Measurements from ENCODE around the gene RAB11FIP4.

The RAB11FIP4 gene

DNA sequence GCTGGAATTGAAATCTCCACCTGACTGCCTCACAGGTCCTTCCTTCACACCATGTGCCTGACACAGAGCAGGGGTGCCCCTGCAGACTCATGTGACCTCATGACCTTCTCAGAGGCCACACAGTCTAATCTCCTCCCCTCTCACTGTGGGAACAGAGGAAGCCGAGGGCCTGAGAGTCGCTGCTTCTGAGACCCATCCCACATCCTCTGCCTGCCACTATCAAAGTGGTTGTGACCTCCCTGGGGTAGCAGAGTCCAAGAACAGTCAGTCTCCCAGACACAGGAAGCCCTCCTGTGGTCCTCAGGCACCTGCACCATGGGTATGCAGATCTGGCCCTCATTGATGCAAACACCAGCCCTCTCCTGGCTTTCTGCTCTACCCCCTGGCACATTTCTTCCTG is 78.5 kb downstream of the RAB11FIP4 start:
- Histone ChIP-seq H4K20me1 (ENCODE audit: control insufficient read depth, insufficient read depth, low read depth, low read length) (no peaks in the 10 kb centered on the region), H3K36me3 (ENCODE audit: control insufficient read depth, low read length) (no peaks in the 10 kb centered on the region), H3K4me3 (ENCODE audit: low read length) (no peak overlapping the region), H3K27me3 (ENCODE audit: control insufficient read depth, low read length) (no peaks in the 10 kb centered on the region), H3K4me1 (ENCODE audit: control insufficient read depth, low read length) (no peaks in the 10 kb centered on the region), H3F3A (ENCODE audit: control insufficient read depth, insufficient read depth) (no peaks in the 10 kb centered on the region), H3K9me2 (replicated peaks; ENCODE audit: control insufficient read depth, low read length) (no peaks in the 10 kb centered on the region), H3K27ac (ENCODE audit: low read depth, low read length) (no peak overlapping the region), H3K79me2 (ENCODE audit: control insufficient read depth, low read length) (no peaks in the 10 kb centered on the region), H3K9me3 (ENCODE audit: control insufficient read depth, insufficient read depth, low read length) (no peaks in the 10 kb centered on the region), H3K4me2 (ENCODE audit: low read length) (no peak overlapping the region)
- TF ChIP-seq EZH2phosphoT487 (IDR thresholded peaks at IDR 0.05; ENCODE audit: borderline replicate concordance, low read length) (no peak), CTCF (IDR thresholded peaks at IDR 0.05; ENCODE audit: low read depth, low read length, poor library complexity, severe bottlenecking) (no peak)

- Histone ChIP-seq H3K4me2 (ENCODE audit: low read length) (no peak overlapping the region), H3K27me3 (ENCODE audit: control insufficient read depth, low read length) (no peaks in the 10 kb centered on the region), H3K27ac (ENCODE audit: low read depth, low read length) (no peak overlapping the region), H3K9me3 (ENCODE audit: control insufficient read depth, insufficient read depth, low read length) (no peaks in the 10 kb centered on the region), H3K9me2 (replicated peaks; ENCODE audit: control insufficient read depth, low read length) (no peaks in the 10 kb centered on the region), H3K4me3 (ENCODE audit: low read length) (no peak overlapping the region), H3F3A (ENCODE audit: control insufficient read depth, insufficient read depth) (no peaks in the 10 kb centered on the region), H4K20me1 (ENCODE audit: control insufficient read depth, insufficient read depth, low read depth, low read length) (no peaks in the 10 kb centered on the region), H3K79me2 (ENCODE audit: control insufficient read depth, low read length) (no peaks in the 10 kb centered on the region), H3K4me1 (ENCODE audit: control insufficient read depth, low read length) (no peaks in the 10 kb centered on the region), H3K36me3 (ENCODE audit: control insufficient read depth, low read length) (no peaks in the 10 kb centered on the region)
- TF ChIP-seq CTCF (IDR thresholded peaks at IDR 0.05; ENCODE audit: low read depth, low read length, poor library complexity, severe bottlenecking) (no peak), EZH2phosphoT487 (IDR thresholded peaks at IDR 0.05; ENCODE audit: borderline replicate concordance, low read length) (no peak)
These were observed 79.1 kb downstream of the RAB11FIP4 start for GRCh38 chr17:31470592-31470991.

DNA sequence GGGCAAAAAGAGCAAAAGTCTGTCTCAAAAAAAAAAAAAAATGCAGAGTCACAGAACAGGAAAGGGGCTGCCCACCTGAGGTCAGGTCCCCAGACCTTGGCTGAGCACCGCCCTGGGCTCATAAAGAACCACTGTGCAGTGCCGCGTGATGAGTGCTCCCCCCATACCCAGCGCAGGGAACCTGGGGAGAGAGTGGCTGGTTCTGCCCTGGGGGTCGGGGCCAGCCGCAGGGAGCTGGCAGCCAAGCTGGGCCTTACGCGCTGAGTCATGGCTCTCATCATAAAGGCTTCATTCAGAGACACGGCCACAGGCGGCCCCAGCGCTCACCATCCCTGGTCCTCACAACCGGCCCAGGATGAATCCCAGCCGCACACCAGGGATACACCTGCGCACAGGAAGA is 80.7 kb downstream of the RAB11FIP4 start:
- no peaks in the 10 kb centered on the region for H4K20me1 ChIP-seq (ENCODE audit: control insufficient read depth, insufficient read depth, low read depth, low read length)
- H3K4me2 ChIP-seq (ENCODE audit: low read length), result no peak overlapping the region
- H3K79me2 ChIP-seq (ENCODE audit: control insufficient read depth, low read length), result no peaks in the 10 kb centered on the region
- no peaks in the 10 kb centered on the region for H3K27me3 ChIP-seq (ENCODE audit: control insufficient read depth, low read length)
- no peak overlapping the region for H3K4me3 ChIP-seq (ENCODE audit: low read length)
- no peaks in the 10 kb centered on the region for H3K9me2 ChIP-seq (replicated peaks; ENCODE audit: control insufficient read depth, low read length)
- no peak overlapping the region for H3K27ac ChIP-seq (ENCODE audit: low read depth, low read length)
- TF ChIP-seq EZH2phosphoT487 (IDR thresholded peaks at IDR 0.05; ENCODE audit: borderline replicate concordance, low read length) (no peak), CTCF (IDR thresholded peaks at IDR 0.05; ENCODE audit: low read depth, low read length, poor library complexity, severe bottlenecking) (no peak)
- H3K4me1 ChIP-seq (ENCODE audit: control insufficient read depth, low read length), result no peaks in the 10 kb centered on the region
- H3K9me3 ChIP-seq (ENCODE audit: control insufficient read depth, insufficient read depth, low read length), result no peaks in the 10 kb centered on the region
- H3F3A ChIP-seq (ENCODE audit: control insufficient read depth, insufficient read depth), result no peaks in the 10 kb centered on the region
- H3K36me3 ChIP-seq (ENCODE audit: control insufficient read depth, low read length), result no peaks in the 10 kb centered on the region
